ENCODE measurements around the gene TMEM130.

Gene TMEM130

GRCh38 chr7:98880485-98880884, 10.7 kb upstream of the TMEM130 start:
- Mint-ChIP-seq H3K4me3 (peak overlapping the region; percentile 94 to 95 (median 95)), H3K27me3 (ENCODE audit: low read depth) (no peaks in the 10 kb centered on the region), H3K9me3 (no peaks in the 10 kb centered on the region), H3K4me1 (peaks cover 4% of the 10 kb centered on the region), H3K36me3 (ENCODE audit: low read depth) (peaks cover 34% of the 10 kb centered on the region), H3K27ac (peak overlapping the region in 2 of 3 experiments; percentile 93 to 95)
- TF ChIP-seq CTCF (IDR thresholded peaks at IDR 0.05; ENCODE audit: unreplicated experiment in 3 of 3), result no peak

- H3K9me3 Mint-ChIP-seq, result no peaks in the 10 kb centered on the region
- H3K27ac Mint-ChIP-seq, result peak overlapping the region; percentile 80 to 95 (median 93)
Measured at GRCh38 chr7:98879979-98880315, 10.1 kb upstream of the TMEM130 start.

GRCh38 chr7:98879198-98879978, 9.6 kb upstream of the TMEM130 start:
- peaks cover 8% of the 10 kb centered on the region for H3K27me3 Mint-ChIP-seq (ENCODE audit: low read depth)
- H3K4me3 Mint-ChIP-seq, result peak overlapping the region; percentile 94 to 95 (median 95)
- H3K9me3 Mint-ChIP-seq, result no peaks in the 10 kb centered on the region
- peak in 1 of 3 experiments; percentile 21 for TF ChIP-seq CTCF (IDR thresholded peaks at IDR 0.05; ENCODE audit: unreplicated experiment in 3 of 3)
- peak overlapping the region; percentile 80 to 95 (median 93) for H3K27ac Mint-ChIP-seq
- H3K4me1 Mint-ChIP-seq, result peaks cover 4% of the 10 kb centered on the region
- peaks cover 30% of the 10 kb centered on the region for H3K36me3 Mint-ChIP-seq (ENCODE audit: low read depth)

More at GRCh38 chr7:98879979-98880315, 10.1 kb upstream of the TMEM130 start:
- Mint-ChIP-seq H3K27me3 (ENCODE audit: low read depth) (peaks cover 3% of the 10 kb centered on the region), H3K4me1 (peaks cover 4% of the 10 kb centered on the region), H3K36me3 (ENCODE audit: low read depth) (peaks cover 34% of the 10 kb centered on the region), H3K4me3 (peak overlapping the region; percentile 94 to 95 (median 95))
- no peak for TF ChIP-seq CTCF (IDR thresholded peaks at IDR 0.05; ENCODE audit: unreplicated experiment in 3 of 3)

- peaks cover 9% of the 10 kb centered on the region for H3K27me3 Mint-ChIP-seq (ENCODE audit: low read depth)
- no peaks in the 10 kb centered on the region for H3K9me3 Mint-ChIP-seq
- peaks cover 4% of the 10 kb centered on the region for H3K4me1 Mint-ChIP-seq
- H3K4me3 Mint-ChIP-seq, result peak within 1 kb of the TSS; percentile 94 to 95 (median 95)
- TF ChIP-seq CTCF (IDR thresholded peaks at IDR 0.05; ENCODE audit: unreplicated experiment in 3 of 3), result peak; percentile 90 to 99 (median 94)
- H3K36me3 Mint-ChIP-seq (ENCODE audit: low read depth), result peaks cover 21% of the 10 kb centered on the region
- peak within 1 kb of the TSS; percentile 80 to 95 (median 93) for H3K27ac Mint-ChIP-seq
Measured at GRCh38 chr7:98878365-98879197, 8.8 kb upstream of the TMEM130 start, which contains the start of gene TRRAP. TRRAP (plus strand) TSS chr7:98878532; CDS start chr7:98881151, 2,619 bp downstream.

GRCh38 chr7:98877692-98878364, 8.0 kb upstream of the TMEM130 start:
- H3K27ac Mint-ChIP-seq, result peak overlapping the region; percentile 55 to 85 (median 64)
- H3K4me3 Mint-ChIP-seq, result peak overlapping the region; percentile 76 to 86 (median 80)
- peaks cover 17% of the 10 kb centered on the region for H3K36me3 Mint-ChIP-seq (ENCODE audit: low read depth)
- no peak for TF ChIP-seq CTCF (IDR thresholded peaks at IDR 0.05; ENCODE audit: unreplicated experiment in 3 of 3)
- H3K9me3 Mint-ChIP-seq, result no peaks in the 10 kb centered on the region
- peaks cover 9% of the 10 kb centered on the region for H3K27me3 Mint-ChIP-seq (ENCODE audit: low read depth)
- H3K4me1 Mint-ChIP-seq, result peaks cover 4% of the 10 kb centered on the region
